Endothelial cell (in vitro differentiated cells): Measurements from ENCODE around the gene INO80C. TPM values are rescaled to one million over a fixed set of nuclear protein-coding genes. Genes with fewer than 3 reads are reported as not detected.
"Not testable (repeated sequence)": the region's sequence is repeated elsewhere in the genome, so short reads cannot be mapped to it uniquely, and the experiment has no call there.

ENCODE experiments used
- DNase-seq: peaks from one replicate; pipeline ENCODE4 v3.0.0; 2021; ENCODE audit warnings: low spot score
- H3K27ac Mint-ChIP-seq: one replicate; pipeline ENCODE4 v1.8.0; 2021; ENCODE audit warnings: mixed read lengths, inconsistent platforms; ENCODE audit not compliant: unreplicated experiment
- H3K27me3 Mint-ChIP-seq: one replicate; pipeline ENCODE4 v1.8.0; 2021; ENCODE audit warnings: mild to moderate bottlenecking, moderate library complexity, mixed read lengths, inconsistent platforms; ENCODE audit not compliant: unreplicated experiment
- H3K36me3 Mint-ChIP-seq: one replicate; pipeline ENCODE4 v1.8.0; 2021; ENCODE audit warnings: mild to moderate bottlenecking, low read depth, mixed read lengths, inconsistent platforms; ENCODE audit not compliant: unreplicated experiment
- H3K4me1 Mint-ChIP-seq: one replicate; pipeline ENCODE4 v1.8.0; 2021; ENCODE audit warnings: mild to moderate bottlenecking, mixed read lengths, inconsistent platforms; ENCODE audit not compliant: unreplicated experiment
- H3K4me3 Mint-ChIP-seq: one replicate; pipeline ENCODE4 v1.8.0; 2021; ENCODE audit warnings: mild to moderate bottlenecking, mixed read lengths, inconsistent platforms; ENCODE audit not compliant: unreplicated experiment
- H3K9me3 Mint-ChIP-seq: one replicate; pipeline ENCODE4 v1.8.0; 2021; ENCODE audit warnings: mixed read lengths, inconsistent platforms; ENCODE audit not compliant: unreplicated experiment
- CTCF ChIP-seq: fragments of 200-600 bp; sonication (generic); IDR thresholded peaks from one replicate; pipeline ENCODE4 v1.5.0; 2021; ENCODE audit warnings: antibody characterized with exemption; ENCODE audit not compliant: unreplicated experiment
- total RNA-seq: library from RNA; stranded (reverse); fragmentation: NEBNext Ultra II Directional; extraction: Animal tissue kit (Norgen Biotek cat#: 25700); gene quantifications from one replicate; pipeline ENCODE4 v1.2.1, GENCODE V29; 2021; ENCODE audit not compliant: unreplicated experiment

The INO80C gene
- total RNA-seq, 1 donor from 2014 or later, result 29.7 TPM

- H3K4me1 Mint-ChIP-seq, result peaks cover 30% of the 10 kb centered on the region
- peaks cover 2% of the 10 kb centered on the region for H3K27me3 Mint-ChIP-seq
- no peak overlapping the region for H3K27ac Mint-ChIP-seq
- H3K36me3 Mint-ChIP-seq, result peaks cover 7% of the 10 kb centered on the region
- TF ChIP-seq CTCF, result no peak
- no peaks in the 10 kb centered on the region for H3K9me3 Mint-ChIP-seq
- DNase-seq, result no peak
- H3K4me3 Mint-ChIP-seq, result no peak overlapping the region
These were observed 7.8 kb downstream of the INO80C start for GRCh38 chr18:35489913-35490490.

GRCh38 chr18:35489281-35489680 lies 8.5 kb downstream of the INO80C start:
- DNase-seq, H3K27me3 Mint-ChIP-seq, H3K36me3 Mint-ChIP-seq, H3K4me3 Mint-ChIP-seq, H3K27ac Mint-ChIP-seq, H3K9me3 Mint-ChIP-seq: not testable (repeated sequence)
- peaks cover 27% of the 10 kb centered on the region for H3K4me1 Mint-ChIP-seq

GRCh38 chr18:35488396-35488795 lies 9.4 kb downstream of the INO80C start:
- not testable (repeated sequence) for H3K27me3 Mint-ChIP-seq, H3K36me3 Mint-ChIP-seq, H3K9me3 Mint-ChIP-seq, DNase-seq, H3K27ac Mint-ChIP-seq, H3K4me3 Mint-ChIP-seq
- H3K4me1 Mint-ChIP-seq, result peaks cover 27% of the 10 kb centered on the region

DNA sequence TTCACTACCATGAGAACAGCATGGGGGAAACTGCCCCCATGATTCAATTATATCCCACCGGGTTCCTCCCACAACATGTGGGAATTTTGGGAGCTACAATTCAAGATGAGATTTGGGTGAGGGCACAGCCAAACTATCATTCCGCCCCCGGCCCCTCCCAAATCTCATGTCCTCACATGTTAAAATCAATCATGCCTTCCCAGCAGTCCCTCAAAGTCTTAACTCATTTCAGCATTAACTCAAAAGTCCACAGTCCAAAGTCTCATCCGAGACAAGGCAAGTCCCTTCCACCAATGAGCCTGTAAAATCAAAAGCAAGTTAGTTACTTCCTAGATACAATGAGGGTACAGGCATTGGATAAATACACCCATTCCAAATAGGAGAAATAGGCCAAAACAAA lies 10.2 kb downstream of the INO80C start:
- H3K9me3 Mint-ChIP-seq, H3K27me3 Mint-ChIP-seq, H3K27ac Mint-ChIP-seq, H3K36me3 Mint-ChIP-seq, DNase-seq, H3K4me3 Mint-ChIP-seq: not testable (repeated sequence)
- H3K4me1 Mint-ChIP-seq, result peaks cover 35% of the 10 kb centered on the region

GRCh38 chr18:35485852-35486251 lies 11.9 kb downstream of the INO80C start:
- H3K4me1 Mint-ChIP-seq, result peaks cover 27% of the 10 kb centered on the region
- H3K27me3 Mint-ChIP-seq, result no peaks in the 10 kb centered on the region
- no peaks in the 10 kb centered on the region for H3K9me3 Mint-ChIP-seq
- H3K4me3 Mint-ChIP-seq, result no peak overlapping the region
- DNase-seq, result no peak
- TF ChIP-seq CTCF, result no peak
- no peak overlapping the region for H3K27ac Mint-ChIP-seq
- peaks cover 7% of the 10 kb centered on the region for H3K36me3 Mint-ChIP-seq

DNA sequence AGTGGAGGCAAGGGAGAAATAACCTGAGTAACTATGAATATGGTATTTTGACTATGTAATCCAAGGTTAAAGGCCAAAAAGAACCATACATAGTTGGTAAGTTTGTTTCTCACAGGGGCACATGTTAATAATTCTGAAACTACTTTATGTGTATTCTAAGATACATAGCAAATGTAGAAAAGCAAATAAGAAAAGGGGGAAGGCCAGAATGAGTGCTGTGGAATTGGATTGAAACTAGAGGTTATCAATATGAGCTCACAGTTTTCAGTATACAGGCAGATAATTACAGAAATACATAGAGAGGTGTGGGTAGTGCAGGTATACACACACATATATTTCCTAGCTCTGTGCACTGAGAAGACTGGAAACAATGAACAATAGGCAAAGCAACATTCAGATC lies 13.7 kb downstream of the INO80C start:
- Mint-ChIP-seq H3K4me3 (no peak overlapping the region), H3K9me3 (no peaks in the 10 kb centered on the region), H3K27me3 (no peaks in the 10 kb centered on the region), H3K36me3 (peaks cover 7% of the 10 kb centered on the region), H3K27ac (no peak overlapping the region), H3K4me1 (peaks cover 12% of the 10 kb centered on the region)
- no peak for DNase-seq
- TF ChIP-seq CTCF, result no peak
